Measurements from ENCODE around the gene TOP3B.
"Not testable (repeated sequence)": the region's sequence is repeated elsewhere in the genome, so short reads cannot be mapped to it uniquely, and the experiment has no call there.

Gene TOP3B

DNA sequence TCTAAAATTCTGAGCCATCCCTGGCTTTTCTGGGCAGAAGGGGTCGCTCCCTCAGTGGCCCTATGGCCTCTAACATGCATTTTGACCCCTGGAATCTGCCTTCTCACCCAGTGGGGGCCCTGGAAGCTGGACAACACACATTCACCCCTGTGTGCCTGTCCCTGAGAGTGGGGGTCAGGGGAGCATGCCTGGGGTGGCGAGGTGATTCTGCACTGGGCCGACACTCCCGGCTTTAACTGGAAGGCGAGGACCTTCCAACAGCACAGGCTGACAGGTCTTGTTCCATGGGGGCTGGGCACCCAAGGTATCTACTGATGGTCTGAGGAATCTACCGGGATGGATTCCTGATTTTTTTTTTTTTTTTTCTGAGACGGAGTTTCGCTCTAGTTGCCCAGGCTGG, 40.7 kb downstream of the TOP3B start:
- no peaks in the 10 kb centered on the region for H4K20me1 ChIP-seq (ENCODE audit: low read depth, low read length)
- no peaks in the 10 kb centered on the region for H3K36me3 ChIP-seq (ENCODE audit: low read length)
- H3K9me3 ChIP-seq (ENCODE audit: insufficient read depth, low read length): no peaks in the 10 kb centered on the region
- no peak overlapping the region for H3K4me3 ChIP-seq (ENCODE audit: insufficient read depth, low read length, poor library complexity, severe bottlenecking)
- no peak overlapping the region for H3K4me2 ChIP-seq (ENCODE audit: low read depth, low read length, poor library complexity, severe bottlenecking)
- no peaks in the 10 kb centered on the region for H3K9me2 ChIP-seq (replicated peaks; ENCODE audit: insufficient read depth, low read length)
- TF ChIP-seq EZH2phosphoT487 (conservative IDR thresholded peaks at IDR 0.05; ENCODE audit: low read length): no peak
- TF ChIP-seq, protein P1, sequence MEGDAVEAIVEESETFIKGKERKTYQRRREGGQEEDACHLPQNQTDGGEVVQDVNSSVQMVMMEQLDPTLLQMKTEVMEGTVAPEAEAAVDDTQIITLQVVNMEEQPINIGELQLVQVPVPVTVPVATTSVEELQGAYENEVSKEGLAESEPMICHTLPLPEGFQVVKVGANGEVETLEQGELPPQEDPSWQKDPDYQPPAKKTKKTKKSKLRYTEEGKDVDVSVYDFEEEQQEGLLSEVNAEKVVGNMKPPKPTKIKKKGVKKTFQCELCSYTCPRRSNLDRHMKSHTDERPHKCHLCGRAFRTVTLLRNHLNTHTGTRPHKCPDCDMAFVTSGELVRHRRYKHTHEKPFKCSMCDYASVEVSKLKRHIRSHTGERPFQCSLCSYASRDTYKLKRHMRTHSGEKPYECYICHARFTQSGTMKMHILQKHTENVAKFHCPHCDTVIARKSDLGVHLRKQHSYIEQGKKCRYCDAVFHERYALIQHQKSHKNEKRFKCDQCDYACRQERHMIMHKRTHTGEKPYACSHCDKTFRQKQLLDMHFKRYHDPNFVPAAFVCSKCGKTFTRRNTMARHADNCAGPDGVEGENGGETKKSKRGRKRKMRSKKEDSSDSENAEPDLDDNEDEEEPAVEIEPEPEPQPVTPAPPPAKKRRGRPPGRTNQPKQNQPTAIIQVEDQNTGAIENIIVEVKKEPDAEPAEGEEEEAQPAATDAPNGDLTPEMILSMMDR (IDR thresholded peaks at IDR 0.05; ENCODE audit: insufficient read depth, low read length, poor library complexity, severe bottlenecking): no peak
- H3K27ac ChIP-seq (ENCODE audit: low read depth, low read length): no peak overlapping the region
- no peaks in the 10 kb centered on the region for H3K79me2 ChIP-seq (ENCODE audit: insufficient read depth, low read length)
- no peak overlapping the region for H2AFZ ChIP-seq (ENCODE audit: low read depth, low read length, severe bottlenecking)
- H3K9ac ChIP-seq (ENCODE audit: low read length): no peak overlapping the region
- no peaks in the 10 kb centered on the region; the same call in 1 of the 2 replicates for H3F3A ChIP-seq (ENCODE audit: insufficient read depth)
- H3K27me3 ChIP-seq (ENCODE audit: low read length): no peaks in the 10 kb centered on the region

DNA sequence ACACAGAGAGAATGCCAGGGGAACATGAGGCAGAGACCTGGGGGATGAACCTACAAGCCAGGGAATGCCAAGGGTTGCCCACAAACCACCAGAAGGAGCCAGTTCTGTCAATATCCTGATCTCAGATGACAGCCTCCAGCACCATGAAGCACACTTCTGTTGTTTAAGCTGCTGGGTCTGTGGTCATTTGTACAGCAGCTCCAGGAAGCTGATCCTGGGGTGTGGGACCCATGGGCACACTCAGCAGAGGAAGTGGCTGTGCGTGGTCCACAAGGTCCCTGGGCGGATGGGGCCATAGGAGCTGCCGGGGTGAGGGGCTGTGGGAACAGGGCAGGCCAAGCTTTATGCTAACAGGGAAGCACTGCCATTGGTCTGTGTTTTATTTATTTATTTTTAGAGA, 42.1 kb downstream of the TOP3B start:
- Histone ChIP-seq H3K9ac (ENCODE audit: low read length) (no peak overlapping the region), H3K9me2 (replicated peaks; ENCODE audit: insufficient read depth, low read length) (no peaks in the 10 kb centered on the region), H3K27ac (ENCODE audit: low read depth, low read length) (no peak overlapping the region), H4K20me1 (ENCODE audit: low read depth, low read length) (no peaks in the 10 kb centered on the region), H2AFZ (ENCODE audit: low read depth, low read length, severe bottlenecking) (no peak overlapping the region), H3K36me3 (ENCODE audit: low read length) (no peaks in the 10 kb centered on the region), H3K9me3 (ENCODE audit: insufficient read depth, low read length) (no peaks in the 10 kb centered on the region), H3K4me3 (ENCODE audit: insufficient read depth, low read length, poor library complexity, severe bottlenecking) (no peak overlapping the region), H3K27me3 (ENCODE audit: low read length) (no peaks in the 10 kb centered on the region), H3K79me2 (ENCODE audit: insufficient read depth, low read length) (no peaks in the 10 kb centered on the region), H3F3A (ENCODE audit: insufficient read depth) (no peaks in the 10 kb centered on the region; the same call in 1 of the 2 replicates), H3K4me2 (ENCODE audit: low read depth, low read length, poor library complexity, severe bottlenecking) (no peak overlapping the region)
- TF ChIP-seq, protein P1 (IDR thresholded peaks at IDR 0.05; ENCODE audit: insufficient read depth, low read length, poor library complexity, severe bottlenecking): no peak
- TF ChIP-seq EZH2phosphoT487 (conservative IDR thresholded peaks at IDR 0.05; ENCODE audit: low read length): no peak

DNA sequence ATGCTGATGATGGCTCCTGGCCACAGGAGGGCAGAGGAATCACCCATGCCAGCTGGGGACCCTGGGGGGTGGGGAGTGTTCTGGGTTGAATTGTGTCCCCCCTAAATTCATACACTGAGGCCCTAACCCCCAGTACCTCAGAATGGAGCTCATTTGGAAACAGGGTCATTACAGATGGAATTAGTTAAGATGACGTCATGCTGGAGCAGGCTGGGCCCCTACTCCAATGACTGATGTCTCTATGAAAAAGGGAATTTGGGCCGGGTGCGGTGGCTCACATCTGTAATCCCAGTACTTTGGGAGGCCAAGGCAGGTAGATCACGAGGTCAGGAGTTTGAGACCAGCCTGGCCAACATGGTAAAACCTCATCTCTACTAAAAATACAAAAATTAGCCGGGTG, 42.7 kb downstream of the TOP3B start:
- H3K9ac ChIP-seq (ENCODE audit: low read length); H4K20me1 ChIP-seq (ENCODE audit: low read depth, low read length); H3K36me3 ChIP-seq (ENCODE audit: low read length); H3K4me2 ChIP-seq (ENCODE audit: low read depth, low read length, poor library complexity, severe bottlenecking); H3K27ac ChIP-seq (ENCODE audit: low read depth, low read length); H3K79me2 ChIP-seq (ENCODE audit: insufficient read depth, low read length); H2AFZ ChIP-seq (ENCODE audit: low read depth, low read length, severe bottlenecking); H3K4me3 ChIP-seq (ENCODE audit: insufficient read depth, low read length, poor library complexity, severe bottlenecking); H3F3A ChIP-seq (ENCODE audit: insufficient read depth); H3K27me3 ChIP-seq (ENCODE audit: low read length); H3K9me2 ChIP-seq (replicated peaks; ENCODE audit: insufficient read depth, low read length); H3K9me3 ChIP-seq (ENCODE audit: insufficient read depth, low read length): not testable (repeated sequence)

DNA sequence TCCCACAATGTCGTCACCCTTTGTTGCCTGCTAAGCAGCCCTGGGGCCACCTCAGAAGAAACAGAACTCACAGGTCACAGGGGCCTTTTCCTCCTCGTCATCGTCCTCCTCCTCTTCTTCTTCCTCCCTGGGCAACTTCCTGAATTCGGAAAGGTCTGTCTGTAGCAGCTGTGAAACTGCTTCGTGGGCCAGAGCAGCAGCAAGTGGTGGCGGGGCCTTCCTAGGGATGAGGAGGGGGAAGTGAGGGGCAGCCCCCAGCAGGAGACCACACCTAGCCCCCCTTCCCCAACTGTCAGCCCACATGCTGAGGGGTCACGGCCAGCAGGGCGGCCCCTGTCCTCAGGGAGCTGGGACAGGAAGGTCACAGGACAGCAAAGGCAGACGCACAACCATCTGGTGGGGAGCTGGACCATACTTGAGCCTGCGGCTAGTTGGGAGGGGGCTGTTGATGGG, 43.1 kb downstream of the TOP3B start:
- no peaks in the 10 kb centered on the region for H3K27me3 ChIP-seq (ENCODE audit: low read length)
- TF ChIP-seq, protein P1 (IDR thresholded peaks at IDR 0.05; ENCODE audit: insufficient read depth, low read length, poor library complexity, severe bottlenecking): no peak
- TF ChIP-seq EZH2phosphoT487 (conservative IDR thresholded peaks at IDR 0.05; ENCODE audit: low read length): no peak
- H3K9ac ChIP-seq (ENCODE audit: low read length): no peak overlapping the region
- H3K4me3 ChIP-seq (ENCODE audit: insufficient read depth, low read length, poor library complexity, severe bottlenecking): no peak overlapping the region
- no peak overlapping the region for H2AFZ ChIP-seq (ENCODE audit: low read depth, low read length, severe bottlenecking)
- no peaks in the 10 kb centered on the region for H3K36me3 ChIP-seq (ENCODE audit: low read length)
- H4K20me1 ChIP-seq (ENCODE audit: low read depth, low read length): no peaks in the 10 kb centered on the region
- no peak overlapping the region for H3K4me2 ChIP-seq (ENCODE audit: low read depth, low read length, poor library complexity, severe bottlenecking)
- no peaks in the 10 kb centered on the region; the same call in 1 of the 2 replicates for H3F3A ChIP-seq (ENCODE audit: insufficient read depth)
- no peaks in the 10 kb centered on the region for H3K79me2 ChIP-seq (ENCODE audit: insufficient read depth, low read length)
- no peaks in the 10 kb centered on the region for H3K9me3 ChIP-seq (ENCODE audit: insufficient read depth, low read length)
- no peak overlapping the region for H3K27ac ChIP-seq (ENCODE audit: low read depth, low read length)
- no peaks in the 10 kb centered on the region for H3K9me2 ChIP-seq (replicated peaks; ENCODE audit: insufficient read depth, low read length)

All from SU-DHL-6 (cell line).